Measurements from ENCODE around the gene SAFB.

DNA sequence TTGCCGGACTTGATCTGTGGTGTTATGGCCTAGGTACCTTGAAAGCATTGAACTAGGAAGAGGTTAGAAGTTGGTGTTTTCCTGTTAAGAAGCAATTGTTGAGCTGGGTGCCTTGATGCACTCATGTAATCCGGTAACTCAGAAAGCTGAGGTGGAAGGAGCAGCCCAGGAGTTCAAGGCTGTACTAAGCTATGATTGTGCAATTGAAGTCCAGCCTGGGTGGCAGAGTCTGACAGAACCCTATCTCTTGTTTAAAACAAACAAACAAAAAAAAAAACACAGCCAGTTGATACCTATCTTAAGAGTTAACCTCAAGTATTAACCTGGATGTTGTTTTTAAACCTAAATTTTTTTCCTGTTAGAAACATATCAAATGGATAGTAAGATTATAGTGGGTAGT, 19.3 kb downstream of the SAFB start:
- TF ChIP-seq, protein P1, sequence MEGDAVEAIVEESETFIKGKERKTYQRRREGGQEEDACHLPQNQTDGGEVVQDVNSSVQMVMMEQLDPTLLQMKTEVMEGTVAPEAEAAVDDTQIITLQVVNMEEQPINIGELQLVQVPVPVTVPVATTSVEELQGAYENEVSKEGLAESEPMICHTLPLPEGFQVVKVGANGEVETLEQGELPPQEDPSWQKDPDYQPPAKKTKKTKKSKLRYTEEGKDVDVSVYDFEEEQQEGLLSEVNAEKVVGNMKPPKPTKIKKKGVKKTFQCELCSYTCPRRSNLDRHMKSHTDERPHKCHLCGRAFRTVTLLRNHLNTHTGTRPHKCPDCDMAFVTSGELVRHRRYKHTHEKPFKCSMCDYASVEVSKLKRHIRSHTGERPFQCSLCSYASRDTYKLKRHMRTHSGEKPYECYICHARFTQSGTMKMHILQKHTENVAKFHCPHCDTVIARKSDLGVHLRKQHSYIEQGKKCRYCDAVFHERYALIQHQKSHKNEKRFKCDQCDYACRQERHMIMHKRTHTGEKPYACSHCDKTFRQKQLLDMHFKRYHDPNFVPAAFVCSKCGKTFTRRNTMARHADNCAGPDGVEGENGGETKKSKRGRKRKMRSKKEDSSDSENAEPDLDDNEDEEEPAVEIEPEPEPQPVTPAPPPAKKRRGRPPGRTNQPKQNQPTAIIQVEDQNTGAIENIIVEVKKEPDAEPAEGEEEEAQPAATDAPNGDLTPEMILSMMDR (IDR thresholded peaks at IDR 0.05): no peak
- TF ChIP-seq POLR2A (IDR thresholded peaks at IDR 0.05): no peak

Data from testis (tissue), 2 donors.